Stimulated activated CD8-positive, alpha-beta memory T cell treated with anti-CD3 and anti-CD28 coated beads, Interleukin-15, amount 100 ng/mL, for 1 hour (primary cell): ENCODE measurements around the gene CCDC66.

Experiments used
- DNase-seq: peaks from one replicate; pipeline ENCODE4 v3.0.0-alpha.2; 2020; ENCODE audit warnings: low read depth

The CCDC66 gene

DNA sequence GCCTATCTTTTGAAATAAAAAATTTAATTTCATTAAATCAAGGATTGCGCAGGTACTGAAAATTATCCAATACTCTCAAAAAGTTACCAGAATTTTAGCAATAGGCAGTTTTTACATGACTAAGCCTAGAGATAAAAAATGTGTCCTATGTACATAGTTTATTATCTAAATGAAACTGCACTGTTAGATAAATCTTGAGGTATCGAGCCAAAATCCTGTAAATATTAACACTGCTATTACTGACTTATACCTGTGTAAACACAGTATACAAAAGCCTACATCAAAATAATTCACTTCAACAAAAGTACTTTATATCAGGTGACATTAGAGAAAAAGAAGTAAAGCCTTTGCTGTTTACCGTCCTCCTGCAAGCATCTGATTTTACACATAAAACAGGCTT lies 65.4 kb downstream of the CCDC66 start:
- DNase-seq, result no peak

DNA sequence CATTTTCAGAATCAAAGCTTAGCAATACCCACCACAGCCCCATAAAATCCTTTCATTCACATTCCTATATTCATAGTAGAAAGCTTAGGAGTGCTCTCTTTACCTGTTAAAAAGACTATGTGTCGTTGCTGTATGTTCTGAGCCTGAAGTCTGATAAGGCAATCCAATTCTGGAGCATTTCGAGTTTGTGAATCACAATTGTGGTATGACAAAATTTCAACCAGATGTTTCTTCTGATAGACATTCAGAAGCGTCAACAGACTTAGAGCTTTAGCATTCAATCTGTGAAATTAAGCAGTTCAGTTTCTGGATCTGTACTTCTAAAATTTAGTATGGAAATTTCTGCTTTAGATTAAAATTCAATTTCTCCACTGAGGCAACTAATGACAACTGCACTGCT lies 67.8 kb downstream of the CCDC66 start:
- DNase-seq, result no peak

GRCh38 chr3:56629047-56629446 lies 72.1 kb downstream of the CCDC66 start:
- DNase-seq, result no peak

DNA sequence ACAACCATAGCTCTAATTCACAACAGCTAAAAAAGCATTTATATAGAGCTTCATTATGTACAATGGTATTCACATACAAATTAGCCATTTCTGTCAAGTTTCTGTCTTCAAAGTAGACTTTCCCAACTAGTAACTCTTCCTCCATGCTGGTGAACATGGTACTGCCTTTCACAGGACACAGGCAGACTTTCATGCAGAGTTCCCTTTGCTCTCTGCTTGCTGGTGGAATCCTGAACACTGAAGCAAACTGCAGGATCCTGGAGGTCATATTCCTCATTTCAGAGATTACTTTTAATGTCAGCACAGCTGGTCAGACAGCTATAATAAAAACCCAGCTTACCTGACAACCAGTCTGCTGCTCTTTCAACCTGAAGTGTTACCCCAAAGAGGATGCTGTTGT lies 72.5 kb downstream of the CCDC66 start:
- DNase-seq, result no peak

DNA sequence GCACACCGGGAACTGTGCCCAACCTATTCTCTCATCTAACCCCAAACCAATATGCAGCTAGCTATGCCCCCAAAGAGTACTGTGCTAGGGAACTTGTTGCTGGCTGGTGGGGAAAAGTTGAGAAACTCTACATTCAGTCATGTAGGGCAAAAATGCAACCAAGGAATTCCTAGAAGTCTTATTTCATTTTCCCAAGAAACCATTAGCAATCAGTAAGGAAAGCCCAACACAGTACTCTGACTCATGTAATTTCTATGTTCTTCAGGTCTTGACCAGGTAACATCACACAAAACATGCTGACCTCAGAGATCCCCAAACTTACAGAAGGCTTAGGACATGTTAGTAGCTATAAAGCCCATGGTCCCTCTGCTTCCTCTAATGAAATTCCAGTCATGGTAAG lies 74.0 kb downstream of the CCDC66 start:
- no peak for DNase-seq

GRCh38 chr3:56633181-56633580 lies 76.2 kb downstream of the CCDC66 start:
- DNase-seq, result no peak

DNA sequence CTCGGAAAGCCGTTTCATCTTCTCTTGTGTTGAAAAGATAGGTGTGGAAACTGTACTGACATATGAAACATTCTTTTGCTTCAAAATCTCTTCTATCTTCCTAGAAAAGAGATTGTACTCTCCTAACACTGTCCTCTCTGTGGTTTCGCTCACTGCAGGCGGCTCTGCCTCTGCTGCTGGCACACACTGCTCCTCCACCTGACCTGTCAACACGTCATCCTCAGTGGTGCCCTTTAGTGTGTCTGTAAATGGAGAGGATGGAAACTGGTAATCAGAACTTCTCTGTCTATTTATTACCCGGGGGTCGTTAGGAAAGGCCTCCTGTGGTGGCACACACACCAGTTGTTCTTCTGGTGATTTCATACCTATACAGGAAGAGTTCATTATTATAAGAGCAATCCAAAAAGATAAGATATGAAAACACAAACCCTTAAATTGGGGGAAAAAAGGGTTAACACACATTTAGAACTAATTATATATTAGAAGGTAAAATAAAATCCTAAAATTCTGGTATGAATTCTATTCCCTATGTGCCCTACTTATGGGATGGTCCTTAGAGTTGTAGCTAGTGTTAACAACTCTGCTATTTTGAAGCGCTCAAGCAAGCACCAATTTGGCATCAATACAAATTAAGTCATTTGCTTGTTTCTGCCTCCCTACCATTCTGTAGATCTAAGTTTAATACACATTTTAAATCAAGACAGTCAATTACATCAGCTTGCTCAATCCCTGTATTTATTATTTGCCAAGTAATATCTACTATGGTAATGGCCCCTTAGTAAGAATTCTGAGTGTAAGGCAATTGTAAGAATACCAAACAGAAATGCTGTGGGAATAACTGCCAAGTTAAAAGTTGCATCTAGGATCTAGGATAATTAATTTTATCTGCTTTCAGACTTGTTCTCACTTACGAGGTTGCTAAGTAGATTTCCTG lies 76.9 kb downstream of the CCDC66 start:
- no peak for DNase-seq

DNA sequence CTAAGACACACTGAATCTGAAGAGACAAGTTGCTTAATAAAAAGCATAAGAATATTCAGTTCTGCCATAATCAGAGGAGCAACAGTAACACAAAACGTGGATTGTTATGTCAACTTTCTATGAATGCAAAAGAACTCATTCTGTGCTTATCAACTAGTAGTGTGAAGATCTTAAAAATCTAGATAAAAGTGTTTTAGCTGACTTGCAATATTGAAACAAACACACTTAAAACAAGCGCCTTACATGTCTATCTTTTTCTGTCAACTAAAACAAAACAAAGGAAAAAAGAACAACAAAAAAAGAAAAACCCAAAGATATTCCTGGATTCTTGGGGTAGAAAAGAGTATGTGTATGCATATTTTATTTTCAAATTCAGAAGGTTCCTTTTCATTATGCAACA lies 88.4 kb downstream of the CCDC66 start:
- DNase-seq, result no peak

GRCh38 chr3:56654460-56654859 lies 97.5 kb downstream of the CCDC66 start:
- DNase-seq, result no peak

GRCh38 chr3:56655709-56656108 lies 98.7 kb downstream of the CCDC66 start:
- no peak for DNase-seq

GRCh38 chr3:56664823-56665222 lies 107.8 kb downstream of the CCDC66 start:
- DNase-seq, result no peak

- DNase-seq, result no peak
Measured at GRCh38 chr3:56667973-56668579, 111.1 kb downstream of the CCDC66 start.
